ENCODE data around the gene NEK9. TPM values are rescaled to one million over a fixed set of nuclear protein-coding genes. Genes with fewer than 3 reads are reported as not detected.
A peak's percentile ranks its signal among the peaks of the same experiment; 100 is the strongest.

The NEK9 gene
- total and polyA plus RNA-seq, 9 of the 15 experiments (the other 6 are each of a cell fraction or from before 2014, with no cell fraction given) = 2.8 to 39.6 (median 19.8) TPM

- TF ChIP-seq, protein P1, sequence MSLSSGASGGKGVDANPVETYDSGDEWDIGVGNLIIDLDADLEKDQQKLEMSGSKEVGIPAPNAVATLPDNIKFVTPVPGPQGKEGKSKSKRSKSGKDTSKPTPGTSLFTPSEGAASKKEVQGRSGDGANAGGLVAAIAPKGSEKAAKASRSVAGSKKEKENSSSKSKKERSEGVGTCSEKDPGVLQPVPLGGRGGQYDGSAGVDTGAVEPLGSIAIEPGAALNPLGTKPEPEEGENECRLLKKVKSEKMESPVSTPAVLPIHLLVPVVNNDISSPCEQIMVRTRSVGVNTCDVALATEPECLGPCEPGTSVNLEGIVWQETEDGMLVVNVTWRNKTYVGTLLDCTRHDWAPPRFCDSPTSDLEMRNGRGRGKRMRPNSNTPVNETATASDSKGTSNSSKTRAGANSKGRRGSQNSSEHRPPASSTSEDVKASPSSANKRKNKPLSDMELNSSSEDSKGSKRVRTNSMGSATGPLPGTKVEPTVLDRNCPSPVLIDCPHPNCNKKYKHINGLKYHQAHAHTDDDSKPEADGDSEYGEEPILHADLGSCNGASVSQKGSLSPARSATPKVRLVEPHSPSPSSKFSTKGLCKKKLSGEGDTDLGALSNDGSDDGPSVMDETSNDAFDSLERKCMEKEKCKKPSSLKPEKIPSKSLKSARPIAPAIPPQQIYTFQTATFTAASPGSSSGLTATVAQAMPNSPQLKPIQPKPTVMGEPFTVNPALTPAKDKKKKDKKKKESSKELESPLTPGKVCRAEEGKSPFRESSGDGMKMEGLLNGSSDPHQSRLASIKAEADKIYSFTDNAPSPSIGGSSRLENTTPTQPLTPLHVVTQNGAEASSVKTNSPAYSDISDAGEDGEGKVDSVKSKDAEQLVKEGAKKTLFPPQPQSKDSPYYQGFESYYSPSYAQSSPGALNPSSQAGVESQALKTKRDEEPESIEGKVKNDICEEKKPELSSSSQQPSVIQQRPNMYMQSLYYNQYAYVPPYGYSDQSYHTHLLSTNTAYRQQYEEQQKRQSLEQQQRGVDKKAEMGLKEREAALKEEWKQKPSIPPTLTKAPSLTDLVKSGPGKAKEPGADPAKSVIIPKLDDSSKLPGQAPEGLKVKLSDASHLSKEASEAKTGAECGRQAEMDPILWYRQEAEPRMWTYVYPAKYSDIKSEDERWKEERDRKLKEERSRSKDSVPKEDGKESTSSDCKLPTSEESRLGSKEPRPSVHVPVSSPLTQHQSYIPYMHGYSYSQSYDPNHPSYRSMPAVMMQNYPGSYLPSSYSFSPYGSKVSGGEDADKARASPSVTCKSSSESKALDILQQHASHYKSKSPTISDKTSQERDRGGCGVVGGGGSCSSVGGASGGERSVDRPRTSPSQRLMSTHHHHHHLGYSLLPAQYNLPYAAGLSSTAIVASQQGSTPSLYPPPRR (CRISPR knock-in tag; IDR thresholded peaks at IDR 0.05; ENCODE audit: borderline replicate concordance) = no peak
- no peak for TF ChIP-seq SNRNP70 (optimal IDR thresholded peaks at IDR 0.05; ENCODE audit: low read depth, low read length)
- TF ChIP-seq ZNF217 (CRISPR knock-in tag; IDR thresholded peaks at IDR 0.05) = no peak
- no peak for TF ChIP-seq CBX5 (IDR thresholded peaks at IDR 0.05; ENCODE audit: borderline replicate concordance, low read depth)
- TF ChIP-seq ZNF274 (IDR thresholded peaks at IDR 0.05; ENCODE audit: borderline replicate concordance, low read depth, low read length) = no peak
- TF ChIP-seq E2F1 (CRISPR knock-in tag; IDR thresholded peaks at IDR 0.05) = no peak; the same call in 1 of the 2 replicates
- peak; percentile 29; the same call in 1 of the 2 replicates for TF ChIP-seq JUND (IDR thresholded peaks at IDR 0.05; ENCODE audit: borderline replicate concordance, low read depth, low read length)
- no peak; the same call in 2 of the 3 replicates for TF ChIP-seq JUND (tag; IDR thresholded peaks at IDR 0.05; ENCODE audit: borderline replicate concordance, low read depth, low read length)
- no peak for TF ChIP-seq ZFPM2 (CRISPR knock-in tag; IDR thresholded peaks at IDR 0.05)
- no peak for TF ChIP-seq IFI16 (CRISPR knock-in tag; IDR thresholded peaks at IDR 0.05)
- no peak for TF ChIP-seq LEF1 (IDR thresholded peaks at IDR 0.05)
- TF ChIP-seq SNIP1 (IDR thresholded peaks at IDR 0.05; ENCODE audit: low read depth) = no peak
- TF ChIP-seq, protein P2, sequence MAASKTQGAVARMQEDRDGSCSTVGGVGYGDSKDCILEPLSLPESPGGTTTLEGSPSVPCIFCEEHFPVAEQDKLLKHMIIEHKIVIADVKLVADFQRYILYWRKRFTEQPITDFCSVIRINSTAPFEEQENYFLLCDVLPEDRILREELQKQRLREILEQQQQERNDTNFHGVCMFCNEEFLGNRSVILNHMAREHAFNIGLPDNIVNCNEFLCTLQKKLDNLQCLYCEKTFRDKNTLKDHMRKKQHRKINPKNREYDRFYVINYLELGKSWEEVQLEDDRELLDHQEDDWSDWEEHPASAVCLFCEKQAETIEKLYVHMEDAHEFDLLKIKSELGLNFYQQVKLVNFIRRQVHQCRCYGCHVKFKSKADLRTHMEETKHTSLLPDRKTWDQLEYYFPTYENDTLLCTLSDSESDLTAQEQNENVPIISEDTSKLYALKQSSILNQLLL (CRISPR knock-in tag; IDR thresholded peaks at IDR 0.05; ENCODE audit: borderline replicate concordance) = no peak
- TF ChIP-seq SMARCA5 (IDR thresholded peaks at IDR 0.05) = no peak
- TF ChIP-seq NR2C2 (CRISPR knock-in tag; IDR thresholded peaks at IDR 0.05) = peak; percentile 99
- peak; percentile 99 for TF ChIP-seq NR2C2 (tag; IDR thresholded peaks at IDR 0.05)
- TF ChIP-seq ZNF584 (CRISPR knock-in tag; IDR thresholded peaks at IDR 0.05; ENCODE audit: low read depth) = no peak
- peak; percentile 56 to 74 for TF ChIP-seq E2F6 (IDR thresholded peaks at IDR 0.05; ENCODE audit: borderline replicate concordance in 1 of 2, extremely low read depth in 1 of 2, insufficient read depth in 1 of 2, insufficient read length in 1 of 2, low read depth in 1 of 2, low read length in 1 of 2, poor library complexity in 1 of 2, severe bottlenecking in 1 of 2)
- no peak for TF ChIP-seq MYBL2 (IDR thresholded peaks at IDR 0.05; ENCODE audit: low read depth)
- no peak for TF ChIP-seq MYBL2 (CRISPR knock-in tag; IDR thresholded peaks at IDR 0.05; ENCODE audit: borderline replicate concordance)
Observed at GRCh38 chr14:75126679-75127473, at the start of gene NEK9 (continued).
